Measurements from ENCODE around the gene MSH3. TPM values are rescaled to one million over a fixed set of nuclear protein-coding genes. Genes with fewer than 3 reads are reported as not detected.

MSH3 gene
- total RNA-seq, 1 donor from 2014 or later = 13.0 TPM

GRCh38 chr5:80725446-80725845 lies 71.0 kb downstream of the MSH3 start:
- DNase-seq (ENCODE audit: low spot score) = no peak
- no peaks in the 10 kb centered on the region for H3K4me1 Mint-ChIP-seq (ENCODE audit: unreplicated experiment)
- no peak overlapping the region for H3K4me3 Mint-ChIP-seq (ENCODE audit: unreplicated experiment)
- no peaks in the 10 kb centered on the region for H3K27me3 Mint-ChIP-seq (ENCODE audit: unreplicated experiment)
- no peak overlapping the region for H3K27ac Mint-ChIP-seq (ENCODE audit: unreplicated experiment)
- no peak for TF ChIP-seq CTCF (IDR thresholded peaks at IDR 0.05; ENCODE audit: unreplicated experiment)
- no peaks in the 10 kb centered on the region for H3K9me3 Mint-ChIP-seq (ENCODE audit: unreplicated experiment)
- peaks cover 11% of the 10 kb centered on the region for H3K36me3 Mint-ChIP-seq (ENCODE audit: low read depth, unreplicated experiment)

GRCh38 chr5:80736730-80737129 lies 82.3 kb downstream of the MSH3 start:
- peaks cover 5% of the 10 kb centered on the region for H3K36me3 Mint-ChIP-seq (ENCODE audit: low read depth, unreplicated experiment)
- H3K27me3 Mint-ChIP-seq (ENCODE audit: unreplicated experiment) = no peaks in the 10 kb centered on the region
- peaks cover 6% of the 10 kb centered on the region for H3K4me1 Mint-ChIP-seq (ENCODE audit: unreplicated experiment)
- H3K9me3 Mint-ChIP-seq (ENCODE audit: unreplicated experiment) = no peaks in the 10 kb centered on the region
- no peak overlapping the region for H3K4me3 Mint-ChIP-seq (ENCODE audit: unreplicated experiment)
- H3K27ac Mint-ChIP-seq (ENCODE audit: unreplicated experiment) = no peak overlapping the region
- DNase-seq (ENCODE audit: low spot score) = no peak
- TF ChIP-seq CTCF (IDR thresholded peaks at IDR 0.05; ENCODE audit: unreplicated experiment) = no peak

GRCh38 chr5:80738466-80738865 lies 84.0 kb downstream of the MSH3 start:
- Mint-ChIP-seq H3K4me3 (ENCODE audit: unreplicated experiment) (no peak overlapping the region), H3K9me3 (ENCODE audit: unreplicated experiment) (no peaks in the 10 kb centered on the region), H3K27ac (ENCODE audit: unreplicated experiment) (no peak overlapping the region), H3K36me3 (ENCODE audit: low read depth, unreplicated experiment) (peaks cover 5% of the 10 kb centered on the region), H3K27me3 (ENCODE audit: unreplicated experiment) (no peaks in the 10 kb centered on the region), H3K4me1 (ENCODE audit: unreplicated experiment) (peaks cover 6% of the 10 kb centered on the region)
- no peak for TF ChIP-seq CTCF (IDR thresholded peaks at IDR 0.05; ENCODE audit: unreplicated experiment)
- DNase-seq (ENCODE audit: low spot score) = no peak

- Mint-ChIP-seq H3K4me1 (ENCODE audit: unreplicated experiment) (peaks cover 6% of the 10 kb centered on the region), H3K27ac (ENCODE audit: unreplicated experiment) (no peak overlapping the region)
- no peak for TF ChIP-seq CTCF (IDR thresholded peaks at IDR 0.05; ENCODE audit: unreplicated experiment)
These were observed 84.6 kb downstream of the MSH3 start for GRCh38 chr5:80739057-80739456.

GRCh38 chr5:80739496-80739895 lies 85.0 kb downstream of the MSH3 start:
- Mint-ChIP-seq H3K4me1 (ENCODE audit: unreplicated experiment) (peaks cover 6% of the 10 kb centered on the region), H3K27me3 (ENCODE audit: unreplicated experiment) (no peaks in the 10 kb centered on the region)

More at GRCh38 chr5:80739057-80739456, 84.6 kb downstream of the MSH3 start:
- peaks cover 5% of the 10 kb centered on the region for H3K36me3 Mint-ChIP-seq (ENCODE audit: low read depth, unreplicated experiment)
- no peaks in the 10 kb centered on the region for H3K27me3 Mint-ChIP-seq (ENCODE audit: unreplicated experiment)
- no peaks in the 10 kb centered on the region for H3K9me3 Mint-ChIP-seq (ENCODE audit: unreplicated experiment)
- no peak overlapping the region for H3K4me3 Mint-ChIP-seq (ENCODE audit: unreplicated experiment)
- no peak for DNase-seq (ENCODE audit: low spot score)

More at GRCh38 chr5:80739496-80739895, 85.0 kb downstream of the MSH3 start:
- no peak for DNase-seq (ENCODE audit: low spot score)
- Mint-ChIP-seq H3K4me3 (ENCODE audit: unreplicated experiment) (no peak overlapping the region), H3K36me3 (ENCODE audit: low read depth, unreplicated experiment) (peaks cover 5% of the 10 kb centered on the region), H3K9me3 (ENCODE audit: unreplicated experiment) (no peaks in the 10 kb centered on the region), H3K27ac (ENCODE audit: unreplicated experiment) (no peak overlapping the region)
- no peak for TF ChIP-seq CTCF (IDR thresholded peaks at IDR 0.05; ENCODE audit: unreplicated experiment)
